ENCODE data around the gene TJP2. TPM values are rescaled to one million over a fixed set of nuclear protein-coding genes. Genes with fewer than 3 reads are reported as not detected.

The TJP2 gene
- total RNA-seq, 2 experiments from 2014 or later, result 6.3 to 8.0 TPM

- Mint-ChIP-seq H3K9me3 (no peaks in the 10 kb centered on the region), H3K4me1 (ENCODE audit: low read depth) (no peaks in the 10 kb centered on the region), H3K4me3 (no peak overlapping the region), H3K27me3 (no peaks in the 10 kb centered on the region), H3K36me3 (ENCODE audit: low read depth) (no peaks in the 10 kb centered on the region), H3K27ac (no peak overlapping the region)
- CTCF ChIA-PET, result no interaction called here
- intact Hi-C loops (cut with DNase I, micrococcal nuclease), result no loop called here
- Histone ChIP-seq H3K9me3 (ENCODE audit: control insufficient read depth in 1 of 2, insufficient read depth in 1 of 2, low read length in 2 of 2) (no peaks in the 10 kb centered on the region), H3K27ac (ENCODE audit: low read depth in 1 of 2, low read length in 2 of 2) (no peak overlapping the region), H3K4me3 (ENCODE audit: low read length) (no peak overlapping the region), H3K4me1 (ENCODE audit: insufficient read depth, low read length) (no peaks in the 10 kb centered on the region), H3K27me3 (ENCODE audit: control insufficient read depth in 1 of 2, insufficient read depth in 2 of 2, low read length in 2 of 2) (no peaks in the 10 kb centered on the region), H3K36me3 (ENCODE audit: insufficient read depth, low read length) (no peaks in the 10 kb centered on the region)
- no peak for TF ChIP-seq CTCF (IDR thresholded peaks at IDR 0.05)
- DNase-seq (no peak), ATAC-seq (ENCODE audit: poor library complexity) (no peak)
- POLR2A ChIA-PET, result interaction anchor here (1.0 kb wide), 1 partner anchor 11 kb away, joined by 6 read pairs; no protein-coding TSS in a partner anchor
Measured at GRCh38 chr9:69132361-69132760, 41.7 kb upstream of the TJP2 start.

- no peak overlapping the region for H3K4me3 Mint-ChIP-seq
- Histone ChIP-seq H3K4me3 (ENCODE audit: low read length) (no peak overlapping the region), H3K27ac (ENCODE audit: low read depth in 1 of 2, low read length in 2 of 2) (no peak overlapping the region), H3K27me3 (ENCODE audit: control insufficient read depth in 1 of 2, insufficient read depth in 2 of 2, low read length in 2 of 2) (no peaks in the 10 kb centered on the region), H3K9me3 (ENCODE audit: control insufficient read depth in 1 of 2, insufficient read depth in 1 of 2, low read length in 2 of 2) (no peaks in the 10 kb centered on the region), H3K4me1 (ENCODE audit: insufficient read depth, low read length) (no peaks in the 10 kb centered on the region), H3K36me3 (ENCODE audit: insufficient read depth, low read length) (no peaks in the 10 kb centered on the region)
- no peaks in the 10 kb centered on the region for H3K36me3 Mint-ChIP-seq (ENCODE audit: low read depth)
- no peaks in the 10 kb centered on the region for H3K9me3 Mint-ChIP-seq
- no peak for DNase-seq
- intact Hi-C loops (cut with DNase I, micrococcal nuclease), result no loop called here
- ChIA-PET CTCF (no interaction called here), POLR2A (interaction anchor here (1.2 kb wide), 1 partner anchor 12 kb away, joined by 5 read pairs; no protein-coding TSS in a partner anchor)
- no peak for TF ChIP-seq CTCF (IDR thresholded peaks at IDR 0.05)
- no peak for ATAC-seq (ENCODE audit: poor library complexity)
- H3K4me1 Mint-ChIP-seq (ENCODE audit: low read depth), result no peaks in the 10 kb centered on the region
- no peaks in the 10 kb centered on the region for H3K27me3 Mint-ChIP-seq
- no peak overlapping the region for H3K27ac Mint-ChIP-seq
Measured at GRCh38 chr9:69134412-69134811, 39.7 kb upstream of the TJP2 start.

- Histone ChIP-seq H3K27ac (ENCODE audit: low read depth in 1 of 2, low read length in 2 of 2) (no peak overlapping the region), H3K27me3 (ENCODE audit: control insufficient read depth in 1 of 2, insufficient read depth in 2 of 2, low read length in 2 of 2) (no peaks in the 10 kb centered on the region), H3K9me3 (ENCODE audit: control insufficient read depth in 1 of 2, insufficient read depth in 1 of 2, low read length in 2 of 2) (no peaks in the 10 kb centered on the region), H3K4me3 (ENCODE audit: low read length) (no peak overlapping the region), H3K4me1 (ENCODE audit: insufficient read depth, low read length) (no peaks in the 10 kb centered on the region), H3K36me3 (ENCODE audit: insufficient read depth, low read length) (no peaks in the 10 kb centered on the region)
- no peak for ATAC-seq (ENCODE audit: poor library complexity)
- no peaks in the 10 kb centered on the region for H3K4me1 Mint-ChIP-seq (ENCODE audit: low read depth)
- CTCF ChIA-PET, result no interaction called here
- POLR2A ChIA-PET, result no interaction called here
- H3K36me3 Mint-ChIP-seq (ENCODE audit: low read depth), result no peaks in the 10 kb centered on the region
- no peak for TF ChIP-seq CTCF (IDR thresholded peaks at IDR 0.05)
- no peaks in the 10 kb centered on the region for H3K27me3 Mint-ChIP-seq
- H3K9me3 Mint-ChIP-seq, result no peaks in the 10 kb centered on the region
- intact Hi-C loops (cut with DNase I, micrococcal nuclease), result no loop called here
- no peak for DNase-seq
- no peak overlapping the region for H3K4me3 Mint-ChIP-seq
- no peak overlapping the region for H3K27ac Mint-ChIP-seq
Measured at GRCh38 chr9:69136185-69136584, 37.9 kb upstream of the TJP2 start.
